Smooth muscle cell (in vitro differentiated cells): Measurements from ENCODE around the gene TRPM2. TPM values are rescaled to one million over a fixed set of nuclear protein-coding genes. Genes with fewer than 3 reads are reported as not detected.

ENCODE experiments used
- DNase-seq: peaks from one replicate; lab custom pipeline; 2025; ENCODE audit not compliant: unreplicated experiment; lab: John Stamatoyannopoulos, UW
- H2AFZ ChIP-seq: fragments of 200-600 bp; sonication (generic); 2 replicates; pipeline ENCODE4 v1.6.0; 2016; ENCODE audit warnings: antibody characterized with exemption, low read depth, mild to moderate bottlenecking
- H3F3A ChIP-seq: fragments of 200-600 bp; sonication (generic); 2 replicates; pipeline ENCODE4 v1.6.0; 2017; ENCODE audit warnings: antibody characterized with exemption, low read depth
- H3K27ac ChIP-seq: fragments of 200-600 bp; sonication (generic); 2 replicates; pipeline ENCODE4 v1.5.1; 2016; ENCODE audit warnings: low read depth, mild to moderate bottlenecking
- H3K27me3 ChIP-seq: fragments of 200-600 bp; sonication (generic); 2 replicates; pipeline ENCODE4 v1.6.1; 2016; ENCODE audit warnings: low read depth, mild to moderate bottlenecking
- H3K36me3 ChIP-seq: fragments of 200-600 bp; sonication (generic); 2 replicates; pipeline ENCODE4 v1.5.1; 2016; ENCODE audit warnings: low read depth
- H3K4me1 ChIP-seq: fragments of 200-600 bp; sonication (generic); 2 replicates; pipeline ENCODE4 v1.5.1; 2016; ENCODE audit warnings: low read depth
- H3K4me2 ChIP-seq: fragments of 200-600 bp; sonication (generic); 2 replicates; pipeline ENCODE4 v1.6.0; 2016; ENCODE audit warnings: mild to moderate bottlenecking
- H3K4me3 ChIP-seq: fragments of 200-600 bp; sonication (generic); 2 replicates; pipeline ENCODE4 v1.5.1; 2016; ENCODE audit warnings: mild to moderate bottlenecking
- H3K79me2 ChIP-seq: fragments of 200-600 bp; sonication (generic); 2 replicates; pipeline ENCODE4 v1.6.0; 2016; ENCODE audit warnings: low read depth, mild to moderate bottlenecking
- H3K9ac ChIP-seq: fragments of 200-600 bp; sonication (generic); 2 replicates; pipeline ENCODE4 v1.6.0; 2016; ENCODE audit warnings: low read depth
- H3K9me3 ChIP-seq: fragments of 200-600 bp; sonication (generic); replicated peaks from 2 replicates; pipeline ENCODE4 v1.5.1; 2016; ENCODE audit warnings: low read depth
- H4K20me1 ChIP-seq: fragments of 200-600 bp; sonication (generic); 2 replicates; pipeline ENCODE4 v1.6.0; 2016; ENCODE audit warnings: low read depth
- WGBS: methylation state at CpG from one replicate; pipeline ENCODE4 v1.1.7; 2016; ENCODE audit warnings: low lambda C conversion rate; 5-methylcytosine and 5-hydroxymethylcytosine counted together
- polyA plus RNA-seq: library from polyadenylated mRNA; unstranded; fragments of >200 nt; fragmentation: Nextera tagmentation; extraction: Ambion mirVana; gene quantifications from 2 replicates; pipeline ENCODE4 v1.2.1, GENCODE V29; 2016
- total RNA-seq: library from RNA; depleted of rRNA; stranded (reverse); fragments of >200 nt; gene quantifications from 2 replicates; pipeline ENCODE4 v1.2.3, GENCODE V29; 2014
- TF ChIP-seq, protein P1 (sequence below): fragments of 200-600 bp; sonication (generic); IDR thresholded peaks from 2 replicates; pipeline ENCODE4 v1.5.1; 2017; ENCODE audit warnings: borderline replicate concordance, mild to moderate bottlenecking, antibody characterized with exemption; ENCODE audit not compliant: insufficient read depth, poor library complexity, severe bottlenecking

Gene TRPM2
- total and polyA plus RNA-seq, 2 experiments from 2014 or later, result 0.31 TPM; not detected in 1

DNA sequence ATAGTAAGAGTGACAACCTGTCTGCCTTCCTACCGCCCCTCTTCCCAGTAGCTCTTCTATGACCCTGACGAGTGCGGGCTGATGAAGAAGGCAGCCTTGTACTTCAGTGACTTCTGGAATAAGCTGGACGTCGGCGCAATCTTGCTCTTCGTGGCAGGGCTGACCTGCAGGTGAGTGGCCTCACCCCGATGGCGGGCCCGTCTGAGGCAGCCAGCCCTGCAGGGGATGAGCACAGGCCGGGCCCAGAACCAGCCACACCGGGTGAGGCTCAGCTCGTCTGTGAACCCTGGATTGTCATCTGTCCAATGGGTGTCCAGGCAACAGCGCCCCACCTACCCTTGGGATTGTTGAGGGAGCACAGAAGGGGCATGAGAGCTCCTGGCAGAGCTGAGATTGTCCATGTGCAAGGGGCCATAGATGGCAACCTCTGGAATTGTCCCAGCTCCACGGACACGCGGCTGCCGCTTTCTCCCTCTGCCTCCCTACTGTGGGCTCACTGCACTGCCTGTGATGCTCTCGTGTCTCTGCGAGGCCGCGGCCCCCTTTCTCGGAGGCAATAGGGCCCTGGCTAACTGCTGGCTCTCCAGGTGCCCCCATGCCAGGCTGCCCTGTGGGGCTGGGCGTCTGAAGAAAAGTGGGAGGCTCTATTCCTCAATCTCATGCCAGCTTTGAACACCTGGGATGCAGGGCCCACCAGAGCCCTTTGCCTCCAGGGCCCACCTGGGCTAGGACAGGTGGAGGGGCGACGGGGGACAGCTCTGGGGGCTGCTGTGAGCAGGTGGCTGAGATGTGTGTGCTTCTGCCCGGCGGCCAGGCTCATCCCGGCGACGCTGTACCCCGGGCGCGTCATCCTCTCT is 51.9 kb downstream of the TRPM2 start:
- H3F3A ChIP-seq, result peaks cover 8% of the 10 kb centered on the region
- no peak for DNase-seq
- no peaks in the 10 kb centered on the region for H3K9me3 ChIP-seq
- no peaks in the 10 kb centered on the region for H3K79me2 ChIP-seq
- TF ChIP-seq, protein P1, sequence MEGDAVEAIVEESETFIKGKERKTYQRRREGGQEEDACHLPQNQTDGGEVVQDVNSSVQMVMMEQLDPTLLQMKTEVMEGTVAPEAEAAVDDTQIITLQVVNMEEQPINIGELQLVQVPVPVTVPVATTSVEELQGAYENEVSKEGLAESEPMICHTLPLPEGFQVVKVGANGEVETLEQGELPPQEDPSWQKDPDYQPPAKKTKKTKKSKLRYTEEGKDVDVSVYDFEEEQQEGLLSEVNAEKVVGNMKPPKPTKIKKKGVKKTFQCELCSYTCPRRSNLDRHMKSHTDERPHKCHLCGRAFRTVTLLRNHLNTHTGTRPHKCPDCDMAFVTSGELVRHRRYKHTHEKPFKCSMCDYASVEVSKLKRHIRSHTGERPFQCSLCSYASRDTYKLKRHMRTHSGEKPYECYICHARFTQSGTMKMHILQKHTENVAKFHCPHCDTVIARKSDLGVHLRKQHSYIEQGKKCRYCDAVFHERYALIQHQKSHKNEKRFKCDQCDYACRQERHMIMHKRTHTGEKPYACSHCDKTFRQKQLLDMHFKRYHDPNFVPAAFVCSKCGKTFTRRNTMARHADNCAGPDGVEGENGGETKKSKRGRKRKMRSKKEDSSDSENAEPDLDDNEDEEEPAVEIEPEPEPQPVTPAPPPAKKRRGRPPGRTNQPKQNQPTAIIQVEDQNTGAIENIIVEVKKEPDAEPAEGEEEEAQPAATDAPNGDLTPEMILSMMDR, result no peak
- no peak overlapping the region for H2AFZ ChIP-seq
- WGBS, result 90% methylated on average over 34 of the region's 34 CpGs
- H4K20me1 ChIP-seq, result no peaks in the 10 kb centered on the region
- H3K4me1 ChIP-seq, result no peaks in the 10 kb centered on the region
- no peaks in the 10 kb centered on the region for H3K27me3 ChIP-seq
- no peak overlapping the region for H3K4me3 ChIP-seq
- H3K27ac ChIP-seq, result no peak overlapping the region
- no peaks in the 10 kb centered on the region for H3K36me3 ChIP-seq
- no peak overlapping the region for H3K9ac ChIP-seq
- H3K4me2 ChIP-seq, result no peak overlapping the region

DNA sequence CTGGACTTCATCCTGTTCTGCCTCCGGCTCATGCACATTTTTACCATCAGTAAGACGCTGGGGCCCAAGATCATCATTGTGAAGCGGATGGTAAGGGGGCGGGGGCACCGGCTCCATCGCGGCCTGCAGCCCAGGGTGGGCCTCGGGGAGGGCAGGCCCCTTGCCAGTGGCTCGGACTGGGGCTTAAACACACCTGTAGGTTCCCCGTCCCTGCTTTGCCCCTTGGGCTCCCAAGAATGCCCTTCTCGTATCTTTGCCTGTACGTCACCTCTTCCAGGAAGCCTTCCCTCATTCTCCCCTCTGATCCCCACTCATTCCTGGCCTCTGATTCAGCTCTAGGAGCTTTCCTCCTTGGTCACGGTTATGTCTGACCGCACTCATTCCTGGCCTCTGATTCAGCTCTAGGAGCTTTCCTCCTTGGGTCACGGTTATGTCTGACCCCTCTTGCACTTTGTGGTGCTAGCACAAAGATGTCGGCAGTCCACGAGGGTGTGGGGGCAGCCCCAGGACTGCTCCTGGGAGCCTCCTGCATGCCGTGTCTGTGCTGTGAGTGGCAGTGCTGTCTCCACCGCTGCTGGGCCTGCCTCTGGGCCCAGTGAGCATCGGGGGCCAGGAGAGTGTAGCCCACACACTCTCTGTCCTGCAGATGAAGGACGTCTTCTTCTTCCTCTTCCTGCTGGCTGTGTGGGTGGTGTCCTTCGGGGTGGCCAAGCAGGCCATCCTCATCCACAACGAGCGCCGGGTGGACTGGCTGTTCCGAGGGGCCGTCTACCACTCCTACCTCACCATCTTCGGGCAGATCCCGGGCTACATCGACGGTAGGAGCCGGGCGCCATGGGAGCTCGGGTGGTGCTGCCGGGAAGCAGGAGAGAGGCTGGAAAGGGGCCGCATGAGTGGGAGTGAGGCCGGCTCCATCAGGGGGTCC is 52.8 kb downstream of the TRPM2 start:
- Histone ChIP-seq H3K27me3 (no peaks in the 10 kb centered on the region), H3F3A (peaks cover 8% of the 10 kb centered on the region), H3K4me2 (no peak overlapping the region), H3K27ac (no peak overlapping the region), H3K9me3 (no peaks in the 10 kb centered on the region), H3K9ac (no peak overlapping the region), H3K36me3 (no peaks in the 10 kb centered on the region), H3K4me1 (no peaks in the 10 kb centered on the region), H3K4me3 (no peak overlapping the region), H2AFZ (no peak overlapping the region), H3K79me2 (no peaks in the 10 kb centered on the region), H4K20me1 (no peaks in the 10 kb centered on the region)
- DNase-seq, result no peak
- WGBS, result 79% methylated on average over 36 of the region's 37 CpGs
- TF ChIP-seq, protein P1, result no peak

DNA sequence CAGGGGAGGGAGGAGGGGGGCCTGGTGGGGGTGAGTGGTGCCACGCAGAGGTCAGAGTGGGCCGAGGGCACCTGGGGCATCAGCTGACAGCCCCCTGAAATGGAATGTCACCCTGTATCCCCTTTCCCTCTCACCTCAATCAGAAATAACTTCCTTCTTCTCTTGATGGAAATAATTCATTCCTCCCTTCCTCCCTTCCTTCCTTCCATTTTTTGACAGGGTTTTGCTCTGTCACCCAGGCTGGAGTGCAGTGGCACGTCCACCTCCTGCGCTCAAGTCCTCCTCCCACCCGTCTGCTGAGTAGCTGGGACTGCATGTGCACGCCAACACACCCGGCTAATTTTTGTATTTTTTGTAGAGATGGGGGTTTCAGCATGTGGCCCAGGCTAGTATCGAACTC is 53.5 kb downstream of the TRPM2 start:
- no peaks in the 10 kb centered on the region for H3K9me3 ChIP-seq
- no peak for DNase-seq
- no peaks in the 10 kb centered on the region for H3K79me2 ChIP-seq
- H3F3A ChIP-seq, result peaks cover 8% of the 10 kb centered on the region
- H3K4me3 ChIP-seq, result no peak overlapping the region
- no peaks in the 10 kb centered on the region for H3K36me3 ChIP-seq
- H3K4me1 ChIP-seq, result no peaks in the 10 kb centered on the region
- H4K20me1 ChIP-seq, result no peaks in the 10 kb centered on the region
- H3K27me3 ChIP-seq, result peaks cover 3% of the 10 kb centered on the region
- TF ChIP-seq, protein P1, result no peak
- H3K9ac ChIP-seq, result no peak overlapping the region
- WGBS, result 87% methylated on average over 8 of the region's 8 CpGs
- H2AFZ ChIP-seq, result no peak overlapping the region
- no peak overlapping the region for H3K27ac ChIP-seq
- no peak overlapping the region for H3K4me2 ChIP-seq
